K562 (cell line): ENCODE results near the gene IFNGR2. TPM values are rescaled to one million over a fixed set of nuclear protein-coding genes. Genes with fewer than 3 reads are reported as not detected.
"Not testable (repeated sequence)": the region's sequence is repeated elsewhere in the genome, so short reads cannot be mapped to it uniquely, and the experiment has no call there.

Source experiments
- ATAC-seq: fragments of 200-7000 bp; cut with Tn5 transposase; 3 replicates; pipeline ENCODE4 v1.9.1; 2020; ENCODE audit warnings: moderate library complexity
- BruUV-seq: library from RNA; stranded (reverse); fragments of 400-500 nt; replicated peaks from 2 replicates; lab custom pipeline; 2021; lab: Mats Ljungman, UMichigan
- CTCF ChIA-PET: fragments of 300-600 bp; formaldehyde crosslinking; extraction: SDS; loops from one replicate; lab custom pipeline; 2021; ENCODE audit warnings: low intra/inter-chr PET ratio; lab: Yijun Ruan, JAX
- POLR2A ChIA-PET: fragments of 300-600, 350-650 bp; sonication (Branson Sonifier 250); formaldehyde crosslinking; extraction: SDS; loops from one replicate; lab custom pipeline; 2021; ENCODE audit warnings: antibody characterized with exemption, inconsistent platforms; lab: Yijun Ruan, JAX
- DNase-seq, 4 experiments: peaks; one replicate each; pipeline versions ENCODE4 v3.0.0 to v3.0.0-alpha.2; 2011 to 2018; ENCODE audit warnings: low spot score in 3 of 4, mixed read lengths in 3 of 4; ENCODE audit errors: extremely low read depth in 1 of 4
- FAIRE-seq: peaks from 2 replicates; lab custom pipeline; 2011; peaks lifted over from hg19 to GRCh38; lab: Jason Lieb, UNC
- H2AFZ ChIP-seq: 2 replicates; pipeline ENCODE4 v1.6.0; 2011; ENCODE audit warnings: low read depth, low read length, control low read depth, inconsistent platforms
- H3K27ac ChIP-seq: fragments of 200-600 bp; 3 replicates; pipeline ENCODE4 v1.8.0; 2011; ENCODE audit warnings: low read depth, mild to moderate bottlenecking, control low read depth, inconsistent platforms, low read length, moderate library complexity, mixed read lengths; ENCODE audit errors: extremely low read depth
- H3K27me3 ChIP-seq, 2 experiments: fragments of 300-600 bp in 1 of 2; 2 replicates in 1 of 2; 3 replicates in 1 of 2; pipeline versions ENCODE4 v1.6.0 to v1.8.0; 2011; ENCODE audit warnings: inconsistent platforms in 2 of 2, low read length in 2 of 2, mild to moderate bottlenecking in 1 of 2, mixed read lengths in 1 of 2, moderate library complexity in 1 of 2; ENCODE audit not compliant: control insufficient read depth in 2 of 2, insufficient read depth in 2 of 2
- H3K36me3 ChIP-seq: fragments of 300-600 bp; 3 replicates; pipeline ENCODE4 v1.8.0; 2011; ENCODE audit warnings: mild to moderate bottlenecking, low read length, inconsistent platforms; ENCODE audit not compliant: control insufficient read depth, insufficient read depth
- H3K4me1 ChIP-seq, 2 experiments: fragments of 200-600 bp in 1 of 2; replicated peaks in 1 of 2; 2 replicates in 1 of 2; 3 replicates in 1 of 2; pipeline versions ENCODE4 v1.5.1 to v1.8.0; 2011; ENCODE audit warnings: inconsistent platforms in 2 of 2, low read length in 2 of 2, mild to moderate bottlenecking in 1 of 2, mixed read lengths in 1 of 2, moderate library complexity in 1 of 2; ENCODE audit not compliant: control insufficient read depth in 2 of 2, insufficient read depth in 2 of 2
- H3K4me2 ChIP-seq: 2 replicates; pipeline ENCODE4 v1.6.1; 2011; ENCODE audit warnings: low read length, control low read depth, inconsistent platforms, mixed read lengths; ENCODE audit not compliant: insufficient read depth
- H3K4me3 ChIP-seq: fragments of 200-600 bp; sonication (generic), shearing (Covaris generic); 2 replicates; pipeline ENCODE4 v1.5.1; 2016; ENCODE audit warnings: control low read depth, inconsistent platforms
- H3K79me2 ChIP-seq: fragments of 200-600 bp; 3 replicates; pipeline ENCODE4 v1.8.0; 2011; ENCODE audit warnings: low read length, inconsistent platforms; ENCODE audit not compliant: control insufficient read depth, insufficient read depth
- H3K9ac ChIP-seq, 2 experiments: 2 replicates each; pipeline versions ENCODE4 v1.6.0 to v1.6.1; 2011; ENCODE audit warnings: low read depth in 2 of 2, low read length in 2 of 2, control low read depth in 1 of 2, inconsistent platforms in 1 of 2, mild to moderate bottlenecking in 1 of 2, mixed read lengths in 1 of 2; ENCODE audit not compliant: insufficient read depth in 1 of 2
- H3K9me1 ChIP-seq: one replicate; pipeline ENCODE4 v1.6.0; 2011; ENCODE audit warnings: inconsistent platforms, mild to moderate bottlenecking, low read length, moderate library complexity; ENCODE audit not compliant: control insufficient read depth, insufficient read depth
- H3K9me3 ChIP-seq: replicated peaks from 2 replicates; pipeline ENCODE4 v1.5.1; 2011; ENCODE audit warnings: low read depth, low read length, inconsistent platforms; ENCODE audit not compliant: control insufficient read depth, insufficient read depth
- H4K20me1 ChIP-seq: replicated peaks from 2 replicates; pipeline ENCODE4 v1.6.1; 2011; ENCODE audit warnings: low read length, inconsistent platforms, mixed read lengths; ENCODE audit not compliant: control insufficient read depth, insufficient read depth
- GABPA ChIP-seq: fragments of 200-800 bp; sonication (Bioruptor generic); conservative IDR thresholded peaks from 2 replicates; pipeline ENCODE4 v1.6.1; 2016; ENCODE audit warnings: low read depth, missing genetic modification characterization, missing compliant biosample characterization
- WGBS: fragments of 100-300 bp; shearing (Covaris generic); methylation state at CpG from one replicate; pipeline ENCODE4 v1.1.6; 2016; ENCODE audit warnings: low coverage, mixed read lengths; ENCODE audit not compliant: insufficient coverage; ENCODE audit errors: missing lambda C conversion rate; 5-methylcytosine and 5-hydroxymethylcytosine counted together
- in situ Hi-C: fragments of 300-500 bp; cut with MboI; formaldehyde crosslinking; loops from 4 replicates; pipeline ENCODE4 v1.15.0; 2018; ENCODE audit warnings: inconsistent platforms, mixed read lengths
- intact Hi-C: fragments of 100-400 bp; cut with micrococcal nuclease; formaldehyde crosslinking; loops from 2 replicates; pipeline ENCODE4 v1.14.2; 2022
- polyA plus RNA-seq, 8 experiments: library from polyadenylated mRNA; depleted of rRNA in 4 of 8; stranded (reverse) in 5 of 8; unstranded in 3 of 8; fragments of >200 nt; fragmentation: Nextera tagmentation in 2 of 8; fragmentation: Illumina TruSeq in 1 of 8; extraction: Ambion mirVana in 2 of 8; extraction: Trizol in 1 of 8; gene quantifications; 2 replicates each; pipeline versions ENCODE4 v1.2.1 to v1.2.3, GENCODE V29; 2011 to 2014; ENCODE audit warnings: inconsistent platforms in 1 of 8, missing spikeins in 1 of 8
- total RNA-seq, 7 experiments: library from RNA; depleted of rRNA in 6 of 7; stranded (reverse); fragments of >200 nt in 6 of 7; fragmentation: Illumina TruSeq in 2 of 7; extraction: Trizol in 2 of 7; gene quantifications; 2 replicates each; pipeline versions ENCODE4 v1.2.1 to v1.2.3, GENCODE V29; 2011 to 2021; ENCODE audit warnings: low replicate concordance in 1 of 7
- TF ChIP-seq, protein P1 (sequence below): fragments of 450-650 bp; IDR thresholded peaks from 2 replicates; pipeline ENCODE4 v1.6.1; 2016; ENCODE audit warnings: antibody characterized with exemption
- TF ChIP-seq, protein P2 (sequence below), 2 experiments: fragments of 450-650 bp; conservative IDR thresholded peaks; 2 replicates each; pipeline ENCODE4 v1.6.1; 2017; ENCODE audit warnings: mild to moderate bottlenecking in 2 of 2, moderate library complexity in 2 of 2

IFNGR2 gene
- total and polyA plus RNA-seq, 9 of the 15 experiments (the other 6 are each of a cell fraction or from before 2014, with no cell fraction given): 6.7 to 58.0 (median 28.5) TPM

DNA sequence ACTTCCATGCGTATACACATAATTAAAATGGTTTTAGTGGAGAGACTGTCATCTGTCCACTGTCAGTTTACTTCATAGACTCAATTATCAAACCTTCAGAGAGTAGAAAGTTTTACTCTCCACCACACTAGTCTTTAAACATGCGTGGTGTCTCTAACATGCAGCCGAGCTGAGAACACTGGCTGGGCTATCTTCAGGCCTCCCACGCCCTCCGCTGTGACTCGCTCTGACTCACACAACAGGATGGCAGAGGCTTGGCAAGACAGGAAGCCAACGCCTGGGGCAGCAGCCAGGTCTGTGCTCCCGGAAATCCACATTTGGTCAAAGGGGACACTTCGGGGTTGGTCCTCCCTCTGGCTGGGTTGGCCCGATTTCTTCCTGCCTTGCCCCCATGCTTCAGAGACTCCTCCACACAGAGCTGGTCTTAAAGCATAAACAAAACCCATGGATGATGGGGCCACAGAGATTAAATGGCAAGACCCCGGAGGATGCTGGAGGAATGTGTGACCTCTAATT lies 22.7 kb upstream of the IFNGR2 start (continued):
- TF ChIP-seq, protein P1, sequence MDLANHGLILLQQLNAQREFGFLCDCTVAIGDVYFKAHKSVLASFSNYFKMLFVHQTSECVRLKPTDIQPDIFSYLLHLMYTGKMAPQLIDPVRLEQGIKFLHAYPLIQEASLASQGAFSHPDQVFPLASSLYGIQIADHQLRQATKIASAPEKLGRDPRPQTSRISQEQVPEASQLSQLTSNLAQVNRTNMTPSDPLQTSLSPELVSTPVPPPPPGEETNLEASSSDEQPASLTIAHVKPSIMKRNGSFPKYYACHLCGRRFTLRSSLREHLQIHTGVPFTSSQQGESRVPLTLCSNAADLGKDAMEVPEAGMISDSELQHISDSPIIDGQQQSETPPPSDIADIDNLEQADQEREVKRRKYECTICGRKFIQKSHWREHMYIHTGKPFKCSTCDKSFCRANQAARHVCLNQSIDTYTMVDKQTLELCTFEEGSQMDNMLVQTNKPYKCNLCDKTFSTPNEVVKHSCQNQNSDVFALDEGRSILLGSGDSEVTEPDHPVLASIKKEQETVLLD: peak; percentile 69; the same call in 1 of the 2 replicates
- TF ChIP-seq, protein P2, sequence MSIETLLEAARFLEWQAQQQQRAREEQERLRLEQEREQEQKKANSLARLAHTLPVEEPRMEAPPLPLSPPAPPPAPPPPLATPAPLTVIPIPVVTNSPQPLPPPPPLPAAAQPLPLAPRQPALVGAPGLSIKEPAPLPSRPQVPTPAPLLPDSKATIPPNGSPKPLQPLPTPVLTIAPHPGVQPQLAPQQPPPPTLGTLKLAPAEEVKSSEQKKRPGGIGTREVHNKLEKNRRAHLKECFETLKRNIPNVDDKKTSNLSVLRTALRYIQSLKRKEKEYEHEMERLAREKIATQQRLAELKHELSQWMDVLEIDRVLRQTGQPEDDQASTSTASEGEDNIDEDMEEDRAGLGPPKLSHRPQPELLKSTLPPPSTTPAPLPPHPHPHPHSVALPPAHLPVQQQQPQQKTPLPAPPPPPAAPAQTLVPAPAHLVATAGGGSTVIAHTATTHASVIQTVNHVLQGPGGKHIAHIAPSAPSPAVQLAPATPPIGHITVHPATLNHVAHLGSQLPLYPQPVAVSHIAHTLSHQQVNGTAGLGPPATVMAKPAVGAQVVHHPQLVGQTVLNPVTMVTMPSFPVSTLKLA (conservative IDR thresholded peaks at IDR 0.05): 0 out of 4 replicates have a peak, but pooled peaks of 1 of the 2 experiments have one; percentile 24
- peak; percentile 58 for TF ChIP-seq GABPA
- TF ChIP-seq, all 486 proteins: peak for 47

DNA sequence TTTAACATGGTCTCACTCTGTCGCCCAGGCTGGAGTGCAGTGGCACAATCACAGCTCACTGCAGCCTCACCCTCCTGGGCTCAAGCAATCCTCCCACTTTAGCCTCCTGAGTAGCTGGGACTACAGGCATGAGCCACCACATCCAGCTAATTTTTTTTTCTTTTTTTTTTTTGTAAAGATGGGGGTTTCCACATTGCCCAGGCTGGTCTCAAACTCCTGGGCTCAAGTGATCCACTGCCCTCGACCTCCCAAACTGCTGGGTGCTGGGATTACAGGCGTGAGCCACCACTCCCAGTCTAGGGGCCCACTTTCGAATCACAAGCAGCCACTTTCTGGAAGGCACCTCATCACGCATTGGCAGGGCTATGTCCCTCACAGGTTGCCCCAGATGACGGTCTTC lies 21.8 kb upstream of the IFNGR2 start:
- WGBS: 70% methylated on average over 6 of the region's 6 CpGs
- BruUV-seq, POLR2A ChIA-PET, H3K4me3 ChIP-seq, H3K79me2 ChIP-seq, intact Hi-C loops, H3K9ac ChIP-seq, H3K4me2 ChIP-seq, ATAC-seq, H3K9me1 ChIP-seq, in situ Hi-C loops, CTCF ChIA-PET, H3K36me3 ChIP-seq, H2AFZ ChIP-seq, H3K9me3 ChIP-seq, FAIRE-seq, H4K20me1 ChIP-seq, H3K27ac ChIP-seq, DNase-seq: not testable (repeated sequence)
- Histone ChIP-seq H3K4me1 (peaks cover 22 to 30% of the 10 kb centered on the region in 2 experiments), H3K27me3 (peaks cover 6 to 14% of the 10 kb centered on the region in 2 experiments; a peak in 2 of 5 replicates)
